Stimulated activated CD4-positive, alpha-beta T cell treated with anti-CD3 and anti-CD28 coated beads, Interleukin-1b, Interleukin-23, amount 100 ng/mL, for 4 hours (primary cell): ENCODE results near the gene ERVK3-1.
A peak's percentile ranks its signal among the peaks of the same experiment; 100 is the strongest.
"Not testable (repeated sequence)": the region's sequence is repeated elsewhere in the genome, so short reads cannot be mapped to it uniquely, and the experiment has no call there.

ENCODE experiments used
- DNase-seq, 2 donors: peaks; one replicate each; pipeline ENCODE4 v3.0.0-alpha.2; 2020; ENCODE audit warnings: low read depth in 2 of 2

Gene ERVK3-1, protein sequence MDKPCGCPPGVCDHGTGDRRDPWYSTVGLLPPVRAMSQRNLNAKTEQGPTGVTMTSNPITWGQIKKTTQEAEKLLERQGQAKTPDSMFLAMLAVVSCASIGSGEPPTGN

DNA sequence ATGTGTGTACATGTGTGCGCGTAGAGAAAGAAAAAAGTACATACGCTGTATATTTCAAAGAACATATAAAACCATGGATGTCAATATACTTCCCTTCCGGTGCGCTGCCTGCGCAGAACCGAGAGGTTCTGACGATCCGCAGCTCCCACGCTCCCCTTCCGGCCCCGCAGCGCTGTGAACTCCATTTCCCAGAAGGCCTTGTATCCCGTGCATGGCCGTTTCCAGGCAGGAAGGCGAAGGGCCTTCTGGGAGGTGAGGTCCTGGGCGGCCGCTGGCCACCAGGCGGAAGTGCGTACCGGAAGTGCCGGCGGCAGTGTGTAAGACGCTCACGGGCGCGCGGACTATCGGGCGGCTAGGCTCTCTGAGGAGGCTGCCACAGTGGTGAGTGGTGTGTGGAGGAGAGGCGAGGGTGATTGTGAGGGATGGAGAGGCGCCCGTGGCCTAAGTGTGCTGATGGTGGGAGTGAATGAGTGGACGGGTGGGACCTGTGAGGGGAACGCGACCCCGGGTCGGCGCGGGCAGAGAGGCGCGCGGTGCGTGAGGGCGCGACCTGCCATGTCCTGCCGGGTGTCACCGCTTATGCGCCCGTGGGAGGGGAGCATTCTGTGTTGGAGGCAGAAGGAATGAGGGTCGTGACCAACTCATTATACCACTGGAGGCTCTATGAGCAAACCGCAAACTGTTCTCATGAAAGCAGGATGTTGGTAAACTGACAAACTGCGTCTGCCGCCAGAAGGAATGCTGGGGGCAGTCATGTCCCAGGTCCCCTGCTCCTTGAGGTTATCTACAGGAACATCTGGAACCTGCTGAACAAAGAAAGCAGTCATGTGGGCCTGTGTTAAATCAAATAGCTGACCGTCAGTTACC, at the start of gene ERVK3-1:
TSS of gene ERVK3-1 (plus strand) at position 313 of the 867 bp plus-strand sequence. CDS start 6,792 bp downstream, outside the sequence.
- DNase-seq, result peak; percentile 85

DNA sequence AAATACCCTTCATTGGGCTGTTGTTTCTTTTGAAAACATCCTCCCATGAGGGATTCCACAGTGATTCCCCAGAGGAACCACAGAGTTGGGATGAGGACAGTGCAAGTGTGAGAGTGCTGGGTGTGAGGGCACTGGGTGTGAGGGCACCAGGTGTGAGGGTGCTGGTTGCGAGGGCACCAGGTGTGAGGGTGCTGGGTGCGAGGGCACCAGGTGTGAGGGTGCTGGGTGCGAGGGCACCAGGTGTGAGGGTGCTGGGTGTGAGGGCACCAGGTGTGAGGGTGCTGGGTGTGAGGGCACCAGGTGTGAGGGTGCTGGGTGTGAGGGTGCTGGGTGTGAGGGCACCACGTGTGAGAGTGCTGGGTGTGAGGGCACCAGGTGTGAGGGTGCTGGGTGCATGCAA, 46.9 kb upstream of the ERVK3-1 start:
- DNase-seq, result not testable (repeated sequence)

- no peak for DNase-seq
Measured at GRCh38 chr19:58261600-58261967, 43.6 kb upstream of the ERVK3-1 start.

- no peak for DNase-seq
Measured at GRCh38 chr19:58261968-58262921, 42.9 kb upstream of the ERVK3-1 start.

DNA sequence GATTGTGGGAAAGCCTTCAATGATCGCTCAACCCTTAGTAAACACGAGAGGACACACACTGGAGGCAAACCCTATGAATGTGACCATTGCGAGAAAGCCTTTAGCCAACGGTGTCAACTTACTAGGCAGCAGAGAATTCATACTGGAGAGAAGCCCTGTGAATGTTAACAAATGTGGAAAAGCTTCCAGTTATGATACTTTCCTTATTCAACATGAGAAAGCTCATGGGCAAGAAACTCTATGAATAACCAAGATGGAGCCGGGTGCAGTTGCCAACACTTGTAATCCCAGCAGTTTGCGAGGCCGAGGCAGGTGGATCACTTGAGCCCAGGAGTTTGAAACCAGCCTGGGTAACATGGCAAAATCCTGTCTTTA, 42.3 kb upstream of the ERVK3-1 start:
- DNase-seq, result no peak

DNA sequence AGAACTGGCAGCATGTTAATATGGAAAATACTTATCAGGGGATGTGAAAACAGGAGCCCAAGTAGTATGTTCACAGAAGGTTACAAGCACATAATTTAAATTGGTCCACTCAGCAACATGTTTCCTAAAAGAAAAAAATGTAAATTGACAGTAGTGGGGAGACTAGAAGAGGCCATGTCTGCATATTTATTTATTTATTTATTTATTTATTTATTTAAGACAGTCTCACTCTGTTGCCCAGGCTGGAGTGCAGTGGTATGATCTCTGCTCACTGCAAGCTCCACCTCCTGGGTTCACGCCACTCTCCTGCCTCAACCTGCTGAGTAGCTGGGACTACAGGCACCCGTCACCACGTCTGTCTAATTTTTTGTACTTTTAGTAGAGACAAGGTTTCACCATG, 40.1 kb upstream of the ERVK3-1 start:
- DNase-seq, result no peak

DNA sequence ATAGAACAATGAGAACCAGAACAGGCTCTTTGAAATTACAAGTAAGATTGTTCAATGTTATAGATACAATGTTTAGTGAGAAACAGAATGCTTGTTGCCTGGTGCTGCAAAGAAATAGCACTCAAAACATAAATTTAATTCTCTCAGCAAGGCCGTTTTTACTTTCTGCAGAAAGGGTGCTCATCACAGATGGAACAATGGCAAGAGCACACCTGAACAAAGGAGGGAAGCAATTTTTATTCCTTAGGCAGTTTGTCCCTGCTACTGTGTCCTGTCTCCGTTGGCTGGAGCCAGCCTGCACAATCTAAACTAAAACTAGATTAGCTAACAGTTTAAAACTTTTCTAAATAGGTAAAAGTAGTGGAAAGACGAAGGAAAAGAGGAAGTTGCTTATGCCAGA, 36.8 kb upstream of the ERVK3-1 start:
- DNase-seq, result no peak

- DNase-seq, result no peak
Measured at GRCh38 chr19:58274771-58275201, 30.4 kb upstream of the ERVK3-1 start.

GRCh38 chr19:58275564-58275963, 29.6 kb upstream of the ERVK3-1 start:
- DNase-seq, result no peak

DNA sequence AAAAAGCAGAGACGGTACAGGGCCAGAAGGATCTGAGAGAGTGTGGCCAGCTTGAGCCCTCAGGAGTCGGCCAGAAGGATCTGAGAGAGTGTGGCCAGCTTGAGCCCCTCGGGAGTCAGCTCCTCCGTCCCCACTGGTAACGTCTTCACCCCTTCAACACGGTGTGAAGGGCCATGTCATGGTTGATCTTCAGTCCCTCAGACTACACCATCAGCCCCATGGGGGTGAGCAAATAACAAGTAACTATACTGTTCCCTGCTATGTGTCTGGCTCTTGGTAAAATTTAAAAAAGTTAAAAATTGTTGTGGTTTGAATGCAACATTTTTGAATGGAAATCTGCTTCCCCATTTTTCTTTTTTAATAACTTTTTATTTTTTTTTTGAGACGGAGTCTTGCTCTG, 28.0 kb upstream of the ERVK3-1 start:
- DNase-seq, result no peak

DNA sequence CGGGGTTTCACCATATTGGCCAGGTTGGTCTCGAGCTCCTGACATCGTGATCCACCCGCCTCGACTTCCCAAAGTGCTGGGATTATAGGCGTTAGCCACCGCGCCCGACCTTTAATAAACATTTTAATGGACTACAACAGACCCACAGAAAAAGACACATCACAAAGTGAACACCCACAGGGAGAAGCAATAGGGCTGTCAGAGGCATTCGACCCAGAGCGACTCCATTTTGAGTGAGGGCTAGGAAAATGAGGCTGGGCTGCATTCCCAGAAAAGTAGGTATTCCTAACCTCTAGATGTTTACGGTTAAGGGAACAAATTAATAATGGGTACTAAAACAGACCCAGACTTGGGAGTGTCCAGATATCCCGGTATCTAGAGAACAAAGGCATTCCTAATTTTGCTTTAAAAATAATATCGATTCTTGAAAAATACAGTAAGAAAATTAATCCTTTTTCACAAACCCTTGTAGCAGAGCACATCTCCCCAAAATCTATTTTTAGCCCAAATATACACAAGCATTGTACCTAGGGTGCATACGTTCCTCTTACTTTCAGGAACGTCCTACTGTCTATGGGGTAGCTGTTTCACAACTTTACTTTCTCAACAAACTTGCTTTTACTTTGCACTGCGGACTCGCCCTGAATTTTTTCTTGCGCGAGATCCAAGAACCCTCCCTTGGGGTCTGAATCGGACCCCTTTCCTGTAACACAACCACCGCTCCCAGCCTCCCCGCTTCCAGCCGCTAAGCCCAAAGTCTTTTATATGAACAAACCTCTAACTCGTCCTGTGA, 27.2 kb upstream of the ERVK3-1 start:
- no peak for DNase-seq

DNA sequence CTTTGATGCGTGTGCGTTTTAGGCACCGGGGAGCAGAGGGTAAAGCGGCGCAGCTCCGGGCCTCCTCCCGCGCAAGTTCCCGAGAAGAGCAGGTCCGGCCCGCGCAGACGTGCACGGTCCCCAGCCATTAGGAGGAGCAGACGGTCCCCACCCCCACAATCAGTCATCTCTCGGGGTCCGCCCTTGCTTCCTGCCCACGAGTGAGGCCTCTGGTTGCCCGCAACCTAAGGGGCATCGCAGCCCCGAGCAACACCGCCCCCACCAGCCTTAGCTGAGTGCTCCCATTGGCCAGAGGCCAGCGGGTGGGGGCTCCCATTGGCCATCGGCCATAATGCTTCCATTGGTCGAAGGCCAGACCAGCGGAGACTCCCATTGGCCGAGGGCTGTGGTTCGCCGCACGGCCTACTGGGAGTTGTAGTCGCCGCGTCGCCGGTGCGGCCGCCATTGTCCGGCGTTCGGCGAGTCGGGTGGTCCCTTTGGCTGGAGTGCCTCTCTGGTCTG, 26.6 kb upstream of the ERVK3-1 start, which contains the start of gene ZNF8:
TSS of gene ZNF8 (plus strand) at position 415 of the 501 bp plus-strand sequence. CDS start 127 bp downstream, outside the sequence.
- DNase-seq, result peak; percentile 92 to 96

DNA sequence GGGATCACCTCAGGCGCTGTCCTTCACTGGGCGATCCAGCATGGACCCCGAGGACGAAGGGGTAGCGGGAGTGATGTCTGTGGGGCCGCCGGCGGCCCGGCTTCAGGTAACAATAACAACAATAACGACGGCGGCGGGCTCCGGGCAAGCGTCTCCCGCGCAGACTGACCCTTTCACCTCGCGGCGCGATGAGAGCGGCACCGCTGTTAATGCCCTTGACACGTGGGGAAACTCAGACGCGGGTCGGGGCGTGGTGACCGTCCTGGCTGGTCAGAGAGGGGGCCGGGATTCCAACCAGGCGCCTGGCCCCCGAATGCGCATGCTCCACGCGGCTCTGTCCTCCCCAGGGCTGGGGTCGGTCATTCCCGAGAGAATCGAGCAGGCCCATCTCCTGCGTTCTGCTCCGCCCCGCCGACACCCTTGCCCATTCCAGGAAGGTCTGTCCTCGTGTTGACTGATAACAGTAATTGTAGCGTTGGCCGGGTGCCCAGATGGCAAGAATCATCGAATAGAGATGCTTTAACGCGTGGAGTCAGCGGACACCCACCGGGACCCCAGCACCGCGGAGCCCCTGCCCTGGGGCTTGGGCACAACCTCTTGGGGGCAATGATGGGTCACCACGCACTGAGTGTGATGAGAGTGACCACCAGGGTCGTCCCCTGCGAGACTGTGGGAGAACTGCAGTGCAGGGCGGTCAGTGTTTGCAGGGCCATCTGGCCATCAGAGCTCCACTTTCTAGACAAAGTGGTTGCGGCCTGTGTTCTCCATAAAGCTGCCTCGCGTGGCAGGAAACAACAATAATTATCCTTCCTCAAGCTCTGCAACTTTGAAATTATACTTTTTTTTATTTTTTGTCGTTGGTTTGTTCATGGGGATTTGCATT, 25.9 kb upstream of the ERVK3-1 start:
- DNase-seq, result peak; percentile 21 to 45

DNA sequence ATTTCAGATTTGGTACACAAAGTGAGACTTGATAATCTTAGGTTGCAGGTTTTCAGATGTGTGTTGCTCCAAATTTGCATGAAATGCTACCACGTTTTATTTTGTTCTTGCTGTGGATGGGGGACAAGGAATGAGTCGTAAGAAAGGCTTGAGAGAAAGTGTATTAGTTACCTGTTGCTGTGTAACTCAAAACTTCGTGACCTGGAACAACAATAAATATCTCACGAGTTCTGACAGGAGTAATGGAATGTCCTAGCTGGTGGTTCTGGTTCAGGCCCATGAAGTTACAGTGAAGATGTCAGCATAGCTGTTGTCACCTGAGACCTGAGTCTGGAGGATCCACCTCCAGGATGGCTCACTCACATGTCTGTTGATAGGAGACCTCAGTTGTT, 25.3 kb upstream of the ERVK3-1 start:
- no peak for DNase-seq

DNA sequence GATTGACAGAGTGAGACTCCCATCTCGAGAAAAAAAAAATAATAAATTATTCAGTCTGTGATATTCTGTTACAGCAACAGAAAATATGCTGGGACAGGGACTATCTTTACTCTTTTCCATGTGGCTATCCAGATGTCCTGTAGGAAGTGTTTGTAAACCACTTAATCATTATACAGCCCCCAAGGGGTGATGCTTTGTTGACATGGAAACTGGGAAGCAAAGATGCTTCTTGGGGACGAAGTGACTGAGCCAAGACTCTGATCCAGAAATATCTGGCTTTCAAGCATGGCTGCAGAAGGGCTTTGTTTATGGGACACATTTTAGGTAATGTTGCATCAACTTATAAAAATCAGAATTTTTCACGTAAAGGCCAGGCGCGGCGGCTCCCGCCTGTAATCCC, 21.0 kb upstream of the ERVK3-1 start:
- DNase-seq, result no peak

DNA sequence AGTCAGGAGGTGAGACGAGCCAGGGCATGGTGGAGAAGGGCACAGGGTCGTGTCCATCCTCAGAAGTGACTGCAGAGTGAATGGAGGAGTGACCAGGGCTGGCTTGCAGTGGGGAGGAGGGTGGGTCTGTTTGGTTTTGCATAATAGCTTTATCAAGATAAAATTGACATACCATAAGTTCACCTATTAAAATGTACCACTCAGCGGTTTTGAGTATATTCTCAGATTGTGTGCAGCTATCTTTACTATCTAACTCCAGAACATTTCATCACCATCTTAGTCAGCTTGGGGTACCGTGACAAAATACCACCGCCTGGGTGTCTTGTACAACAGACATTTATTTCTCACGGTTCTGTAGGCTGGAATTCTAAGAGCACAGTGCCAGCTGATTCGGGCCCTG, 13.2 kb upstream of the ERVK3-1 start:
- DNase-seq, result no peak

DNA sequence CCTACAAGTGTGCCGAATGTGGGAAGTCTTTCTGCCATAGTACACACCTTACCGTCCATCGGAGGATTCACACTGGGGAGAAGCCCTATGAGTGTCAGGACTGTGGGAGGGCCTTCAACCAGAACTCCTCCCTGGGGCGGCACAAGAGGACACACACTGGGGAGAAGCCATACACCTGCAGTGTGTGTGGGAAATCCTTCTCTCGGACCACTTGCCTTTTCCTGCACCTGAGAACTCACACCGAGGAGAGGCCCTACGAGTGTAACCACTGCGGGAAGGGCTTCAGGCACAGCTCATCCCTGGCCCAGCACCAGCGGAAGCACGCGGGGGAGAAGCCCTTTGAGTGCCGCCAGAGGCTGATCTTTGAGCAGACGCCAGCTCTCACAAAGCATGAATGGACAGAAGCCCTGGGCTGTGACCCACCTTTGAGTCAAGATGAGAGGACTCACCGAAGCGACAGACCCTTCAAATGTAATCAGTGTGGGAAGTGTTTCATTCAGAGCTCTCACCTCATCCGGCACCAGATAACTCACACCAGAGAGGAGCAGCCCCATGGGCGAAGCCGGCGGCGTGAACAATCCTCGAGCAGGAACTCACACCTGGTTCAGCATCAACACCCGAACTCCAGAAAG, 10.3 kb upstream of the ERVK3-1 start:
- no peak for DNase-seq

- DNase-seq, result no peak
Measured at GRCh38 chr19:58296104-58296503, 9.1 kb upstream of the ERVK3-1 start.

- no peak for DNase-seq
Measured at GRCh38 chr19:58300620-58301019, 4.6 kb upstream of the ERVK3-1 start.

- no peak for DNase-seq
Measured at GRCh38 chr19:58304255-58304654, 922 bp upstream of the ERVK3-1 start.
